HFF-Myc (cell line): ENCODE data around the gene ABHD16B.

Experiments used
- DNase-seq: peaks from one replicate; pipeline ENCODE4 v3.0.0-alpha.2; 2011; ENCODE audit warnings: low read depth; ENCODE audit errors: extremely low read depth
- H3K4me3 ChIP-seq: replicated peaks from 2 replicates; pipeline ENCODE4 v1.5.1; 2011; ENCODE audit warnings: low read depth, mild to moderate bottlenecking, control low read depth, low read length
- CTCF ChIP-seq: IDR thresholded peaks from 2 replicates; pipeline ENCODE4 v1.5.1; 2012; ENCODE audit warnings: mild to moderate bottlenecking, low read depth, low read length, control low read depth; ENCODE audit errors: missing control alignments

ABHD16B gene

GRCh38 chr20:63889241-63890200 lies 28.2 kb downstream of the ABHD16B start:
- DNase-seq, result no peak
- no peak overlapping the region for H3K4me3 ChIP-seq
- TF ChIP-seq CTCF, result no peak

DNA sequence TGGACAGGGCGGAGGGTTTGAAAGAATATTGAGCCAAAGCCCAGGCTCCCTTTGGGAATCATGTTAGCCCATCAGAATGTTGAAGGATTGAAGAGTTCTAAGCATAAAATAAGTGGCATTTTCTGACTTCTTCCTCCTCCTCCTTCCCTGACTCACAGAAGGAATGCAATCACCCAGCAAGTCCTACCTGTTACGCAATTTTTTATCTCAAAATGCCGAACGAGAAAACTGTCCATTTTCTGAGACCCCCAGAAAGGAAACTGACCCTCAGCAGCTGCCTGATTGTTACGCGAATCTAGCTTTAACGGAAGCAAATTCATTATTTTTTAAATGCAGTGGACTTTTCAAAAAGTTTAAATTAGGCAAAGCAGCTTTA lies 28.9 kb downstream of the ABHD16B start:
- no peak for DNase-seq
- no peak for TF ChIP-seq CTCF
- no peak overlapping the region for H3K4me3 ChIP-seq

DNA sequence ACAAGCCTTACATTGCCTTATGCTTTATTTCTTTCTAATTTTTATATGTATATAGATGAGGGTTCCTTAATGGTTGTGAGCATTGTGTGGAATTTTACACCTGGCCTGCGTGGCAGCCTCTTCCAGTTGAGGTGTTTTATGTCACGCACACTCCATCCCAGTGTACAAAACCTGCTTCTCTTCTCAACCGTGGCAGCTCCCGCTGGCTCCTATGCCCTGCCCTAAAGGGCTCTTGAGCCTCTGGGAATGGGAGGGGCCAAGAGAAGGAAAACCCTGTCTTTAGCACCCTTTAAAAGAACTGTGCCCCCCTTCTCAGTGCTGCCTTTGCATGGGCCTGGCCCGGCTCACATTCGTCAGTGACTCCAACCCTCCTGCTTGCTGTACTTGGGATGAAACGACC lies 29.3 kb downstream of the ABHD16B start:
- TF ChIP-seq CTCF, result no peak
- no peak for DNase-seq
- H3K4me3 ChIP-seq, result no peak overlapping the region

- TF ChIP-seq CTCF, result no peak
- H3K4me3 ChIP-seq, result no peak overlapping the region
- no peak for DNase-seq
Observed at GRCh38 chr20:63891061-63892002, 30.0 kb downstream of the ABHD16B start.

DNA sequence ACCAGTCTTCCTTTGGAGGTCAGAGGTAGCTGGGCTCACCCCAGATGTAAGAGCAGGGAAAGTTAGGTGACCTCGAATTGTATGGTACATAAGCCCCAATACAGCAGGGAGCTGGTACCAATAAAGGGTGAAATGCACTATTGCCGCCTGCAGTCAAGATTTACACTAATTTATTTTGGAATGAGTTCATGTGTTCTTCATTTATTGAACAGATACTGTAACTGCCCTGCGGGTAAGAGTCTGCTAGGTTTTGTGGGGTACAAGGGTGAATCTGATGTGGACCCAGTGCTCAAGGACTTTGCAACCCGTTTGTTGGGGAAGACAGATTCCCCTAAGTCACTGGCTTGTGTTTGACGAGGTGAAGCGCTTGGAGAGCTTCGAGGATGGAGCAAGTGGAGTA lies 31.1 kb downstream of the ABHD16B start:
- no peak overlapping the region for H3K4me3 ChIP-seq
- DNase-seq, result no peak
- no peak for TF ChIP-seq CTCF

- H3K4me3 ChIP-seq, result peak overlapping the region; percentile 48
- no peak for TF ChIP-seq CTCF
- DNase-seq, result no peak
Observed at GRCh38 chr20:63893999-63894357, 32.7 kb downstream of the ABHD16B start.
